Neural cell (in vitro differentiated cells): ENCODE data around the gene BIRC6. TPM values are rescaled to one million over a fixed set of nuclear protein-coding genes. Genes with fewer than 3 reads are reported as not detected.

Experiments
- H2AFZ ChIP-seq: fragments of 200-600, 300-800 bp; sonication (generic), shearing (Covaris generic); 2 replicates; pipeline ENCODE4 v1.6.0; 2014; ENCODE audit warnings: low read depth, mild to moderate bottlenecking, antibody characterized with exemption, low read length, moderate library complexity
- H3F3A ChIP-seq: fragments of 200-600 bp; shearing (Covaris generic); 2 replicates; pipeline ENCODE4 v1.6.1; 2016; ENCODE audit warnings: mild to moderate bottlenecking, moderate library complexity, mixed read lengths, antibody characterized with exemption, low read length; ENCODE audit not compliant: insufficient read depth, poor library complexity, severe bottlenecking
- H3K27ac ChIP-seq: fragments of 200-600, 300-800 bp; sonication (generic), shearing (Covaris generic); 2 replicates; pipeline ENCODE4 v1.5.1; 2014; ENCODE audit warnings: mild to moderate bottlenecking, low read length, moderate library complexity
- H3K27me3 ChIP-seq: fragments of 300-800, 200-600 bp; sonication (generic), shearing (Covaris generic); 2 replicates; pipeline ENCODE4 v1.6.0; 2014; ENCODE audit warnings: mild to moderate bottlenecking, low read depth, low read length, moderate library complexity; ENCODE audit not compliant: insufficient read depth
- H3K36me3 ChIP-seq: fragments of 300-800, 200-600 bp; sonication (generic), shearing (Covaris generic); 2 replicates; pipeline ENCODE4 v1.5.1; 2014; ENCODE audit warnings: mild to moderate bottlenecking, antibody characterized with exemption, low read length, moderate library complexity; ENCODE audit not compliant: insufficient read depth
- H3K4me2 ChIP-seq: fragments of 300-800, 200-600 bp; sonication (generic), shearing (Covaris generic); 2 replicates; pipeline ENCODE4 v1.6.0; 2014; ENCODE audit warnings: mild to moderate bottlenecking, low read length
- H3K4me3 ChIP-seq: fragments of 300-800, 200-600 bp; sonication (generic), shearing (Covaris generic); 2 replicates; pipeline ENCODE4 v1.5.1; 2014; ENCODE audit warnings: mild to moderate bottlenecking, low read length, moderate library complexity
- H3K79me2 ChIP-seq: fragments of 200-600 bp; shearing (Covaris generic); replicated peaks from 2 replicates; pipeline ENCODE4 v1.6.0; 2014; ENCODE audit warnings: mild to moderate bottlenecking, low read length, moderate library complexity; ENCODE audit not compliant: insufficient read depth
- H3K9ac ChIP-seq: fragments of 300-800, 200-600 bp; sonication (generic), shearing (Covaris generic); 2 replicates; pipeline ENCODE4 v1.6.1; 2016; ENCODE audit warnings: mild to moderate bottlenecking, low read length, mixed read lengths
- H3K9me2 ChIP-seq: fragments of 200-600 bp; shearing (Covaris generic); 2 replicates; pipeline ENCODE4 v1.6.1; 2016; ENCODE audit warnings: mild to moderate bottlenecking, low read length, mixed read lengths; ENCODE audit not compliant: insufficient read depth
- H3K9me3 ChIP-seq: fragments of 200-600, 300-800 bp; sonication (generic), shearing (Covaris generic); 2 replicates; pipeline ENCODE4 v1.6.1; 2016; ENCODE audit warnings: mild to moderate bottlenecking, mixed run types, low read length, moderate library complexity, mixed read lengths
- H4K20me1 ChIP-seq: fragments of 200-600 bp; shearing (Covaris generic); 2 replicates; pipeline ENCODE4 v1.6.1; 2016; ENCODE audit warnings: mild to moderate bottlenecking, mixed run types; ENCODE audit not compliant: insufficient read depth
- CTCF ChIP-seq: fragments of 450-650 bp; IDR thresholded peaks from 2 replicates; pipeline ENCODE4 v1.5.1; 2014; ENCODE audit warnings: antibody characterized with exemption, mild to moderate bottlenecking, moderate library complexity; ENCODE audit not compliant: poor library complexity, severe bottlenecking
- EP300 ChIP-seq: fragments of 450-650 bp; conservative IDR thresholded peaks from 2 replicates; pipeline ENCODE4 v1.6.1; 2014; ENCODE audit warnings: antibody characterized with exemption, mild to moderate bottlenecking, moderate library complexity; ENCODE audit not compliant: poor library complexity, severe bottlenecking
- EZH2 ChIP-seq: fragments of 200-600, 300-800 bp; shearing (Covaris generic), sonication (generic); IDR thresholded peaks from 2 replicates; pipeline ENCODE4 v1.6.1; 2014; ENCODE audit warnings: antibody characterized with exemption, low read length, borderline replicate concordance, mild to moderate bottlenecking; ENCODE audit not compliant: insufficient read depth, poor library complexity, severe bottlenecking
- MXI1 ChIP-seq: fragments of 450-650 bp; conservative IDR thresholded peaks from 2 replicates; pipeline ENCODE4 v1.6.1; 2014; ENCODE audit warnings: antibody characterized with exemption, mild to moderate bottlenecking; ENCODE audit not compliant: poor library complexity, severe bottlenecking
- POLR2AphosphoS5 ChIP-seq: IDR thresholded peaks from 2 replicates; pipeline ENCODE4 v1.6.1; 2012
- RAD21 ChIP-seq: fragments of 450-650 bp; conservative IDR thresholded peaks from 2 replicates; pipeline ENCODE4 v1.6.1; 2014; ENCODE audit warnings: antibody characterized with exemption, mild to moderate bottlenecking, moderate library complexity
- REST ChIP-seq: IDR thresholded peaks from 2 replicates; pipeline ENCODE4 v1.6.1; 2012; ENCODE audit warnings: borderline replicate concordance
- SMC3 ChIP-seq: fragments of 450-650 bp; conservative IDR thresholded peaks from 2 replicates; pipeline ENCODE4 v1.6.1; 2014; ENCODE audit warnings: antibody characterized with exemption, mild to moderate bottlenecking, moderate library complexity; ENCODE audit not compliant: poor library complexity
- TAF1 ChIP-seq: IDR thresholded peaks from 2 replicates; pipeline ENCODE4 v1.6.1; 2012; ENCODE audit warnings: low read depth
- polyA plus RNA-seq: library from polyadenylated mRNA; depleted of rRNA; stranded (reverse); fragments of >200 nt; gene quantifications from 2 replicates; pipeline ENCODE4 v1.2.3, GENCODE V29; 2014

The BIRC6 gene
- polyA plus RNA-seq, 1 donor from 2014 or later, result 109 TPM

- H3K27ac ChIP-seq, result no peak overlapping the region
- no peaks in the 10 kb centered on the region for H4K20me1 ChIP-seq
- no peak overlapping the region for H3K9ac ChIP-seq
- TF ChIP-seq TAF1 (no peak), SMC3 (no peak), RAD21 (no peak), CTCF (no peak), POLR2AphosphoS5 (no peak), MXI1 (no peak), EP300 (no peak), REST (no peak), EZH2 (no peak)
- no peaks in the 10 kb centered on the region for H3K9me3 ChIP-seq
- no peaks in the 10 kb centered on the region for H3K36me3 ChIP-seq
- no peak overlapping the region for H3K4me3 ChIP-seq
- H3K27me3 ChIP-seq, result no peaks in the 10 kb centered on the region
- H3K4me2 ChIP-seq, result no peak overlapping the region
- H3K9me2 ChIP-seq, result no peaks in the 10 kb centered on the region
- H3K79me2 ChIP-seq, result no peaks in the 10 kb centered on the region
- no peak overlapping the region for H2AFZ ChIP-seq
- H3F3A ChIP-seq, result no peaks in the 10 kb centered on the region
Measured at GRCh38 chr2:32624812-32625211, 268.0 kb downstream of the BIRC6 start.

DNA sequence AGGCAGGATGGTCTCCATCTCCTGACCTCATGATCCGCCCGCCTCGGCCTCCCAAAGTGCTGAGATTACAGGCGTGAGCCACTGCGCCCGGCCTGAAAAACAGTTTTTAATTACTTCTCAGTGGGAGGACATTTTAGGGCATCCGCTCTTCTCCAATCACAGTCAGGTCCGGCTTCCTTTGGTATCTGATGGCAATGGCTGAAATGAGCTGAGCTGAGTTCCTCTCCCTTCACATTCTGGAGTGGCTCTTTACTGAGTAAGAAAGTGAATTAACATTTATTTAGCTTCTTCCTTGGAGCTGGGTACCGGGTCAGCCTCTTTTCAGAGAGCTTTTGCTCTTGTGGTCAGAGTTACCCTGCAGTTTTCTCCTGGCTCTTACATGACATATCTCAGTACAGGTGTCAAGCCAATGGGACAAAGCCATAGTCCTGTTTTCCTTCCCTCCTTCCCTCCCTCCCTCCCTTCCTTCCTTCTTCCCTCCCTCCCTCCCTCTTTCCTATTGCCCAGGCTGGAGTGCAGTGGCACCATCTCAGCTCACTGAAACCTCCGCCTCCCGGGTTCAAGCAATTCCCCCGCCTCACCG, 269.9 kb downstream of the BIRC6 start:
- Histone ChIP-seq H3K4me2 (no peak overlapping the region), H3F3A (no peaks in the 10 kb centered on the region), H3K27me3 (no peaks in the 10 kb centered on the region), H3K9me2 (no peaks in the 10 kb centered on the region), H2AFZ (no peak overlapping the region), H4K20me1 (no peaks in the 10 kb centered on the region), H3K79me2 (no peaks in the 10 kb centered on the region), H3K36me3 (no peaks in the 10 kb centered on the region), H3K27ac (no peak overlapping the region), H3K9me3 (no peaks in the 10 kb centered on the region), H3K9ac (no peak overlapping the region), H3K4me3 (peak overlapping the region; percentile 81)
- no peak for TF ChIP-seq MXI1
- TF ChIP-seq REST, result no peak
- TF ChIP-seq EP300, result no peak
- TF ChIP-seq EZH2, result no peak
- no peak for TF ChIP-seq SMC3
- no peak for TF ChIP-seq RAD21
- TF ChIP-seq POLR2AphosphoS5, result no peak
- no peak for TF ChIP-seq TAF1
- TF ChIP-seq CTCF, result no peak
